ENCODE results near the gene TRPM7. TPM values are rescaled to one million over a fixed set of nuclear protein-coding genes. Genes with fewer than 3 reads are reported as not detected.
"Not testable (repeated sequence)": the region's sequence is repeated elsewhere in the genome, so short reads cannot be mapped to it uniquely, and the experiment has no call there.

The TRPM7 gene
- total RNA-seq, 1 experiment from 2014 or later: 42.4 TPM

- DNase-seq (ENCODE audit: low read depth): no peak
These were observed 110.4 kb downstream of the TRPM7 start for GRCh38 chr15:50576166-50576565.

GRCh38 chr15:50573842-50574241 lies 112.8 kb downstream of the TRPM7 start:
- DNase-seq (ENCODE audit: low read depth): not testable (repeated sequence)

GRCh38 chr15:50563756-50564155 lies 122.8 kb downstream of the TRPM7 start:
- no peak for DNase-seq (ENCODE audit: low read depth)

GRCh38 chr15:50562735-50563640 lies 123.6 kb downstream of the TRPM7 start:
- peak; percentile 26 for DNase-seq (ENCODE audit: low read depth)

GRCh38 chr15:50558012-50558411 lies 128.6 kb downstream of the TRPM7 start:
- DNase-seq (ENCODE audit: low read depth): no peak

GRCh38 chr15:50556642-50557371 lies 129.8 kb downstream of the TRPM7 start:
- DNase-seq (ENCODE audit: low read depth): no peak

- no peak for DNase-seq (ENCODE audit: low read depth)
These were observed 134.4 kb downstream of the TRPM7 start for GRCh38 chr15:50552238-50552637.

GRCh38 chr15:50549326-50549725 lies 137.3 kb downstream of the TRPM7 start:
- peak; percentile 12 for DNase-seq (ENCODE audit: low read depth)

- no peak for DNase-seq (ENCODE audit: low read depth)
These were observed 140.0 kb downstream of the TRPM7 start, which contains the start of gene USP50 for GRCh38 chr15:50546566-50546965. TSS of gene USP50 (minus strand) at chr15:50546666. CDS start at chr15:50546525, 141 bp downstream.

- no peak for DNase-seq (ENCODE audit: low read depth)
These were observed 142.2 kb downstream of the TRPM7 start for GRCh38 chr15:50544368-50544767.

- no peak for DNase-seq (ENCODE audit: low read depth)
These were observed 143.0 kb downstream of the TRPM7 start for GRCh38 chr15:50543556-50543955.

GRCh38 chr15:50542887-50543210 lies 143.7 kb downstream of the TRPM7 start:
- DNase-seq (ENCODE audit: low read depth): no peak

- DNase-seq (ENCODE audit: low read depth): no peak
These were observed 154.8 kb downstream of the TRPM7 start for GRCh38 chr15:50531766-50532165.

GRCh38 chr15:50531163-50531562 lies 155.4 kb downstream of the TRPM7 start:
- DNase-seq (ENCODE audit: low read depth): no peak

- DNase-seq (ENCODE audit: low read depth): no peak
These were observed 162.7 kb downstream of the TRPM7 start for GRCh38 chr15:50523851-50524251.

- DNase-seq (ENCODE audit: low read depth): no peak
These were observed 166.7 kb downstream of the TRPM7 start for GRCh38 chr15:50519740-50520425.

- no peak for DNase-seq (ENCODE audit: low read depth)
These were observed 173.6 kb downstream of the TRPM7 start for GRCh38 chr15:50513001-50513400.

Other genes starting within 250 kb of the TRPM7 start
- not detected in 2 replicates for gene USP50, start 140.1 kb downstream of the TRPM7 start, total RNA-seq (2014; rRNA removed)
- 160 and 245 TPM in 2 replicates for gene SPPL2A, start 78.9 kb upstream of the TRPM7 start, total RNA-seq (2014; rRNA removed)
- gene AP4E1, start 221.9 kb upstream of the TRPM7 start, total RNA-seq (2014; rRNA removed): 14.6 and 17.2 TPM in 2 replicates